WTC11 (cell line): ENCODE measurements around the gene GRAMD4. TPM values are rescaled to one million over a fixed set of nuclear protein-coding genes. Genes with fewer than 3 reads are reported as not detected.

ENCODE experiments used
- ATAC-seq: fragments of 200-7000 bp; cut with Tn5 transposase; 2 replicates; pipeline ENCODE4 v1.10.0; 2021; ENCODE audit warnings: mild to moderate bottlenecking, moderate library complexity
- CTCF ChIA-PET: fragments of 300-600 bp; sonication (Branson Sonifier 250); formaldehyde crosslinking; loops from one replicate; lab custom pipeline; 2021; ENCODE audit warnings: antibody characterized with exemption; lab: Charles Lee
- POLR2A ChIA-PET: fragments of 350-600 bp; sonication (Branson Sonifier 250); formaldehyde crosslinking; loops from one replicate; lab custom pipeline; 2021; ENCODE audit warnings: antibody characterized with exemption; lab: Charles Lee
- DNase-seq: peaks from one replicate; pipeline ENCODE4 v3.0.0; 2021; ENCODE audit warnings: low spot score
- H3K27ac Mint-ChIP-seq: 2 replicates; pipeline ENCODE4 v1.8.0; 2021; ENCODE audit warnings: mixed read lengths
- H3K27me3 Mint-ChIP-seq: 2 replicates; pipeline ENCODE4 v1.8.0; 2021; ENCODE audit warnings: low read depth, mild to moderate bottlenecking, moderate library complexity, mixed read lengths
- H3K36me3 Mint-ChIP-seq: 2 replicates; pipeline ENCODE4 v1.8.0; 2021; ENCODE audit warnings: mixed read lengths
- H3K4me1 Mint-ChIP-seq: 2 replicates; pipeline ENCODE4 v1.8.0; 2022; ENCODE audit warnings: mixed read lengths
- H3K4me3 Mint-ChIP-seq: 2 replicates; pipeline ENCODE4 v1.8.0; 2021; ENCODE audit warnings: mild to moderate bottlenecking, moderate library complexity, mixed read lengths
- H3K9me3 Mint-ChIP-seq: 2 replicates; pipeline ENCODE4 v1.8.0; 2021; ENCODE audit warnings: mixed read lengths
- ATF1 ChIP-seq: sonication (generic); formaldehyde crosslinking; IDR thresholded peaks from 2 replicates; pipeline ENCODE4 v1.8.1; 2023; ENCODE audit warnings: mild to moderate bottlenecking, moderate library complexity, missing genetic modification reagents
- ATF6 ChIP-seq: sonication (generic); formaldehyde crosslinking; IDR thresholded peaks from 2 replicates; pipeline ENCODE4 v1.8.1; 2023; ENCODE audit warnings: mild to moderate bottlenecking, missing genetic modification reagents
- CTCF ChIP-seq: fragments of 200-600 bp; IDR thresholded peaks from 2 replicates; pipeline ENCODE4 v1.8.0; 2022; ENCODE audit warnings: antibody characterized with exemption
- ELF4 ChIP-seq: sonication (generic); formaldehyde crosslinking; IDR thresholded peaks from 2 replicates; pipeline ENCODE4 v1.8.1; 2022; ENCODE audit warnings: low read depth, mild to moderate bottlenecking, moderate library complexity, missing genetic modification reagents
- EMX1 ChIP-seq: fragments of 250-450 bp; sonication (Bioruptor Pico); IDR thresholded peaks from 2 replicates; pipeline ENCODE4 v1.8.0; 2021; ENCODE audit warnings: mild to moderate bottlenecking
- FOXJ3 ChIP-seq: sonication (generic); formaldehyde crosslinking; IDR thresholded peaks from 2 replicates; pipeline ENCODE4 v1.9.0; 2021; ENCODE audit warnings: missing genetic modification reagents, mild to moderate bottlenecking, borderline replicate concordance
- FOXK1 ChIP-seq: sonication (generic); formaldehyde crosslinking; IDR thresholded peaks from 2 replicates; pipeline ENCODE4 v1.8.0; 2022; ENCODE audit warnings: mild to moderate bottlenecking, moderate library complexity, missing genetic modification reagents
- JAZF1 ChIP-seq: fragments of 250-450 bp; sonication (Bioruptor Pico); IDR thresholded peaks from 2 replicates; pipeline ENCODE4 v1.9.0; 2021; ENCODE audit warnings: moderate library complexity, mild to moderate bottlenecking, inconsistent platforms
- KAT7 ChIP-seq: sonication (generic); formaldehyde crosslinking; IDR thresholded peaks from 2 replicates; pipeline ENCODE4 v1.8.1; 2023; ENCODE audit warnings: missing genetic modification reagents, mild to moderate bottlenecking, borderline replicate concordance
- NFYB ChIP-seq: sonication (generic); formaldehyde crosslinking; conservative IDR thresholded peaks from 2 replicates; pipeline ENCODE4 v1.8.0; 2022; ENCODE audit warnings: low read depth, missing genetic modification reagents
- NR2C2 ChIP-seq: sonication (generic); formaldehyde crosslinking; IDR thresholded peaks from 2 replicates; pipeline ENCODE4 v1.8.0; 2022; ENCODE audit warnings: mild to moderate bottlenecking, missing genetic modification reagents
- TEAD1 ChIP-seq: sonication (generic); formaldehyde crosslinking; IDR thresholded peaks from 2 replicates; pipeline ENCODE4 v1.8.0; 2022; ENCODE audit warnings: mild to moderate bottlenecking, missing genetic modification reagents
- TEAD4 ChIP-seq: sonication (generic); formaldehyde crosslinking; IDR thresholded peaks from 2 replicates; pipeline ENCODE4 v1.8.0; 2022; ENCODE audit warnings: mild to moderate bottlenecking, missing genetic modification reagents
- ZBTB21 ChIP-seq: sonication (generic); formaldehyde crosslinking; IDR thresholded peaks from 2 replicates; pipeline ENCODE4 v1.8.1; 2023; ENCODE audit warnings: mild to moderate bottlenecking, missing genetic modification reagents, borderline replicate concordance
- ZNF138 ChIP-seq: sonication (generic); formaldehyde crosslinking; conservative IDR thresholded peaks from 2 replicates; pipeline ENCODE4 v1.8.1; 2022; ENCODE audit warnings: mild to moderate bottlenecking, moderate library complexity, missing genetic modification reagents
- ZNF232 ChIP-seq: sonication (generic); formaldehyde crosslinking; IDR thresholded peaks from 2 replicates; pipeline ENCODE4 v1.8.0; 2022; ENCODE audit warnings: mild to moderate bottlenecking, missing genetic modification reagents
- ZNF317 ChIP-seq: sonication (generic); formaldehyde crosslinking; IDR thresholded peaks from 2 replicates; pipeline ENCODE4 v1.8.1; 2023; ENCODE audit warnings: low read depth, mild to moderate bottlenecking, moderate library complexity, missing genetic modification reagents, borderline replicate concordance
- ZNF425 ChIP-seq: fragments of 250-450 bp; sonication (Bioruptor Pico); conservative IDR thresholded peaks from 2 replicates; pipeline ENCODE4 v1.9.0; 2021; ENCODE audit warnings: mild to moderate bottlenecking
- total RNA-seq: library from RNA; stranded (reverse); gene quantifications from 3 replicates; pipeline ENCODE4 v1.2.3, GENCODE V29; 2021
- TF ChIP-seq, protein P1 (sequence below): sonication (generic); formaldehyde crosslinking; IDR thresholded peaks from 2 replicates; pipeline ENCODE4 v1.8.1; 2022; ENCODE audit warnings: mild to moderate bottlenecking, missing genetic modification reagents, moderate library complexity, borderline replicate concordance
- TF ChIP-seq, protein P2 (sequence below): sonication (generic); formaldehyde crosslinking; IDR thresholded peaks from 2 replicates; pipeline ENCODE4 v1.8.1; 2023; ENCODE audit warnings: mild to moderate bottlenecking, missing genetic modification reagents
- TF ChIP-seq, protein P3 (sequence below): fragments of 250-450 bp; sonication (Bioruptor Pico); IDR thresholded peaks from 2 replicates; pipeline ENCODE4 v2.1.2; 2022; ENCODE audit warnings: mild to moderate bottlenecking, moderate library complexity
- TF ChIP-seq, protein P4 (sequence below): sonication (generic); formaldehyde crosslinking; IDR thresholded peaks from 2 replicates; pipeline ENCODE4 v1.8.1; 2022; ENCODE audit warnings: low read depth, missing genetic modification reagents, borderline replicate concordance

The GRAMD4 gene
- total RNA-seq, 1 experiment from 2014 or later, result 41.0 TPM

DNA sequence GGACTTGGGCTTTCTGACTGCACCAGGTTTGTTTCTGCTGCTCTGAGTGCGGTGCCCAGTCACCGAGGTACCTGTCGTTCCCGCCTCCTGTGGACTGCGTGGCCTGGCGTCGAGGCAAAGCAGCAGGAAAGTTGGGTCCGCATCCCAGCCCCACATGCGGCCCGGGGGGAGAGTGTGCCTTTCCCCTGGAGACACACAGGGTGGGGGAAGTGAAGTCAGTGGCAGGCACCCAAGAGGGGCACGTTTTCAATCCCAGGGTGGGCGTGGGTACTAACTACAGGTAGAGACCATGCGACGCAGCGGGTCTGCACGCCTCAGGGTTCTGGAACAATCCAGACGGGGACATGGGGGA, 25.3 kb upstream of the GRAMD4 start:
- no peaks in the 10 kb centered on the region for H3K9me3 Mint-ChIP-seq
- POLR2A ChIA-PET, result no interaction called here
- CTCF ChIA-PET, result no interaction called here

GRCh38 chr22:46595545-46595944, 24.6 kb upstream of the GRAMD4 start:
- POLR2A ChIA-PET, result no interaction called here
- ATAC-seq, result no peak
- TF ChIP-seq ZNF232 (CRISPR knock-in tag) (no peak), ZNF425 (no peak), NFYB (CRISPR knock-in tag) (no peak), ATF6 (no peak), FOXK1 (CRISPR knock-in tag) (no peak), EMX1 (no peak), TEAD4 (CRISPR knock-in tag) (no peak), FOXJ3 (no peak), ZNF138 (no peak)
- TF ChIP-seq, protein P1, sequence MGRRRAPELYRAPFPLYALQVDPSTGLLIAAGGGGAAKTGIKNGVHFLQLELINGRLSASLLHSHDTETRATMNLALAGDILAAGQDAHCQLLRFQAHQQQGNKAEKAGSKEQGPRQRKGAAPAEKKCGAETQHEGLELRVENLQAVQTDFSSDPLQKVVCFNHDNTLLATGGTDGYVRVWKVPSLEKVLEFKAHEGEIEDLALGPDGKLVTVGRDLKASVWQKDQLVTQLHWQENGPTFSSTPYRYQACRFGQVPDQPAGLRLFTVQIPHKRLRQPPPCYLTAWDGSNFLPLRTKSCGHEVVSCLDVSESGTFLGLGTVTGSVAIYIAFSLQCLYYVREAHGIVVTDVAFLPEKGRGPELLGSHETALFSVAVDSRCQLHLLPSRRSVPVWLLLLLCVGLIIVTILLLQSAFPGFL, result no peak

More for the DNA sequence above, 25.3 kb upstream of the GRAMD4 start:
- ATAC-seq (no peak), DNase-seq (no peak)
- Mint-ChIP-seq H3K27me3 (no peaks in the 10 kb centered on the region), H3K4me1 (peaks cover 9% of the 10 kb centered on the region), H3K4me3 (no peak overlapping the region), H3K27ac (no peak overlapping the region), H3K36me3 (no peaks in the 10 kb centered on the region)
- TF ChIP-seq ATF1 (no peak), KAT7 (no peak), NR2C2 (CRISPR knock-in tag) (no peak), CTCF (no peak), FOXJ3 (no peak), TEAD1 (CRISPR knock-in tag) (no peak), JAZF1 (CRISPR knock-in tag) (no peak), ELF4 (CRISPR knock-in tag) (no peak), ZNF317 (CRISPR knock-in tag) (no peak), ZBTB21 (CRISPR knock-in tag) (no peak), ZNF138 (no peak)
- TF ChIP-seq, protein P2, sequence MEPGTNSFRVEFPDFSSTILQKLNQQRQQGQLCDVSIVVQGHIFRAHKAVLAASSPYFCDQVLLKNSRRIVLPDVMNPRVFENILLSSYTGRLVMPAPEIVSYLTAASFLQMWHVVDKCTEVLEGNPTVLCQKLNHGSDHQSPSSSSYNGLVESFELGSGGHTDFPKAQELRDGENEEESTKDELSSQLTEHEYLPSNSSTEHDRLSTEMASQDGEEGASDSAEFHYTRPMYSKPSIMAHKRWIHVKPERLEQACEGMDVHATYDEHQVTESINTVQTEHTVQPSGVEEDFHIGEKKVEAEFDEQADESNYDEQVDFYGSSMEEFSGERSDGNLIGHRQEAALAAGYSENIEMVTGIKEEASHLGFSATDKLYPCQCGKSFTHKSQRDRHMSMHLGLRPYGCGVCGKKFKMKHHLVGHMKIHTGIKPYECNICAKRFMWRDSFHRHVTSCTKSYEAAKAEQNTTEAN, result no peak
- TF ChIP-seq, protein P3, sequence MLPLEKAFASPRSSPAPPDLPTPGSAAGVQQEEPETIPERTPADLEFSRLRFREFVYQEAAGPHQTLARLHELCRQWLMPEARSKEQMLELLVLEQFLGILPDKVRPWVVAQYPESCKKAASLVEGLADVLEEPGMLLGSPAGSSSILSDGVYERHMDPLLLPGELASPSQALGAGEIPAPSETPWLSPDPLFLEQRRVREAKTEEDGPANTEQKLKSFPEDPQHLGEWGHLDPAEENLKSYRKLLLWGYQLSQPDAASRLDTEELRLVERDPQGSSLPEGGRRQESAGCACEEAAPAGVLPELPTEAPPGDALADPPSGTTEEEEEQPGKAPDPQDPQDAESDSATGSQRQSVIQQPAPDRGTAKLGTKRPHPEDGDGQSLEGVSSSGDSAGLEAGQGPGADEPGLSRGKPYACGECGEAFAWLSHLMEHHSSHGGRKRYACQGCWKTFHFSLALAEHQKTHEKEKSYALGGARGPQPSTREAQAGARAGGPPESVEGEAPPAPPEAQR, result no peak
- TF ChIP-seq, protein P4, sequence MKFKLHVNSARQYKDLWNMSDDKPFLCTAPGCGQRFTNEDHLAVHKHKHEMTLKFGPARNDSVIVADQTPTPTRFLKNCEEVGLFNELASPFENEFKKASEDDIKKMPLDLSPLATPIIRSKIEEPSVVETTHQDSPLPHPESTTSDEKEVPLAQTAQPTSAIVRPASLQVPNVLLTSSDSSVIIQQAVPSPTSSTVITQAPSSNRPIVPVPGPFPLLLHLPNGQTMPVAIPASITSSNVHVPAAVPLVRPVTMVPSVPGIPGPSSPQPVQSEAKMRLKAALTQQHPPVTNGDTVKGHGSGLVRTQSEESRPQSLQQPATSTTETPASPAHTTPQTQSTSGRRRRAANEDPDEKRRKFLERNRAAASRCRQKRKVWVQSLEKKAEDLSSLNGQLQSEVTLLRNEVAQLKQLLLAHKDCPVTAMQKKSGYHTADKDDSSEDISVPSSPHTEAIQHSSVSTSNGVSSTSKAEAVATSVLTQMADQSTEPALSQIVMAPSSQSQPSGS (CRISPR knock-in tag), result no peak

More at GRCh38 chr22:46595545-46595944, 24.6 kb upstream of the GRAMD4 start:
- H3K36me3 Mint-ChIP-seq, result no peaks in the 10 kb centered on the region
- no peaks in the 10 kb centered on the region for H3K9me3 Mint-ChIP-seq
- H3K4me3 Mint-ChIP-seq, result no peak overlapping the region
- H3K27me3 Mint-ChIP-seq, result no peaks in the 10 kb centered on the region
- no peak overlapping the region for H3K27ac Mint-ChIP-seq
- no peak for DNase-seq
- H3K4me1 Mint-ChIP-seq, result peaks cover 9% of the 10 kb centered on the region
- CTCF ChIA-PET, result no interaction called here
